Adrenal gland (tissue), 5 donors: ENCODE measurements around the gene TCF15.

Source experiments
- CTCF ChIP-seq, 6 experiments: fragments of 450-650 bp in 4 of 6; fragments of 200-600 bp in 2 of 6; sonication (generic) in 1 of 6; IDR thresholded peaks; 1 replicate in 5 of 6; 2 replicates in 1 of 6; pipeline versions ENCODE4 v1.5.1 to v1.8.0; 2016 to 2021; ENCODE audit warnings: antibody characterized with exemption in 6 of 6, mild to moderate bottlenecking in 2 of 6, moderate library complexity in 1 of 6
- POLR2A ChIP-seq, 2 donors: fragments of 450-650 bp; IDR thresholded peaks; one replicate each; pipeline ENCODE4 v1.6.1; 2017; ENCODE audit warnings: antibody characterized with exemption in 2 of 2, mild to moderate bottlenecking in 2 of 2, moderate library complexity in 1 of 2
- donor health status: DM: no; HTN: no; CAD: no.

DNA sequence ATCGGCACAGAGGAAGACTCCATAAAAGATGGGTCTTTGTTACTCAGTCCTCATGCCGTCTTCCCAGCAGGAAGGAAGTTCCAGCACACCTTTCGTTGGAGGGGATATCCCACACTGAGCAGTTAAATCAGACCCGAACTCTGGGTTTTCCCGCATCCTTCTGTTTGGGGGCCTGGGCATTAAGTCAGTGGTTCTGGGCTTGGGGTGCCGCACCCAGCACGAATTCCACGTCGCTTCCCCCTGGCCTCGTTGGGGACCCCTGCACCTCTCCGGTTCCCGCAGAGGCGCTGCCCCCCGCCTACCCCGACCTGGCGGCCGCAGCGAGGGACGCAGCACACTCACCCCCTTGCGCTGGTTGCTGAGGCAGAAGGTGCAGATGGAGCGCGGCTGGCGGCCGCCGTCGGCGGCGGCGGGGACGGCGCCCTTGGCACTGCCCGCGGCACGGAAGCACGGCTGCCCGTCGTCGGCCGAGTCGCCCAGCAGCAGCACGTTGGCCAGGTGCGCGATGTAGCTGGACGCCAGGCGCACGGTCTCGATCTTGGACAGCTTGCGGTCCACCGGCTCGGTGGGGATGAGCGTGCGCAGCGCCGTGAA, 641 bp downstream of the TCF15 start:
- TF ChIP-seq CTCF (IDR thresholded peaks at IDR 0.05) = no peak
- no peak for TF ChIP-seq POLR2A (IDR thresholded peaks at IDR 0.05)
